Measurements from ENCODE around the gene SLC6A3. TPM values are rescaled to one million over a fixed set of nuclear protein-coding genes. Genes with fewer than 3 reads are reported as not detected.

Gene SLC6A3
- total and polyA plus RNA-seq, 12 donors = 0.04 to 0.19 (median 0.18) TPM; not detected in 9

- Histone ChIP-seq H3K36me3 (no peaks in the 10 kb centered on the region), H3K27ac (no peak overlapping the region), H3K4me3 (no peak overlapping the region), H3K4me1 (peaks cover 0 to 15% (median 7%) of the 10 kb centered on the region in 9 donors), H3K27me3 (peaks cover 0 to 57% (median 28%) of the 10 kb centered on the region in 7 donors), H3K9me3 (peaks cover 0 to 3% (median 0%) of the 10 kb centered on the region in 11 donors)
- WGBS, 2 donors = 79 to 84% methylated on average over 12 of the region's 12 CpGs
- DNase-seq = no peak
- intact Hi-C loops (cut with DNase I) = loop anchor here in 5 of 10 donors (5.0 to 10.0 kb wide), 2 partner anchors 261 to 264 kb away; no protein-coding TSS in a partner anchor
- TF ChIP-seq CTCF (IDR thresholded peaks at IDR 0.05) = no peak
- no peak for ATAC-seq
Observed at GRCh38 chr5:1380910-1381309, 64.3 kb downstream of the SLC6A3 start.

DNA sequence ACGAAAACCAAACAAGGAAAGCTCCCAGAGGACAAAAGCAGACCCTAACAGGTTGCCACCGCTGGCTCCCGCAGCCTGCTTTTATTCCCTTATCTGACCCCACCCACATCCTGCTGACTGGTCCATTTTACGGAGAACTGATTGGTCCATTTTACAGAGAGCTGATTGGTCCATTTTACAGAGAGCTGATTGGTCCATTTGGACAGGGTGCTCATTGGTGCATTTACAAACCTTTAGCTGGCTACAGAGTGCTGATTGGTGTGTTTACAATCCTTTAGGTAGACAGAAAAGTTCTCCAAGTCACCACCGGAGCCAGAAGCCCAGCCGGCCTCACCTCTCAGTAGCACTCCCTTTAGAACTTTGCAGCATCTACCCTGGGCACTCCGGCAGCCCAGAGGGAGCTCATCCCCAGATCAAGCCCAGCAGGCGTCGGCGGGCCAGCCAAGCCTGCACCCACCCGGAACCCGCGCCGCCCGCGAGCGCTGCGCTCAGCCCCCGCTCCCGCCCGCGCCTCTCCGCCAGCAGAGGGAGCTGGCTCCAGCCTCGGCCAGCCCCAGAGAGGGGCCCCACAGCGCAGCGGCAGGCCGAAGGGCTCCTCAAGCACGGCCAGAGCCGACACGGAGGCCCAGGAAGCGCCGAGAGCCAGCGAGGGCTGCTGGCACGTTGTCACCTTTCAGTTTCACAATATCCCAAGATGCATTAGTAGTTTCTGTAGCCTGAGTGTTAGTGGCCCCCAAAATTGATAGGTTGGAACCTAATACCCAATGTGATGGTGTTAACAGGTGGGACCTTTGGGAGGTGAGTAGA is 65.0 kb downstream of the SLC6A3 start:
- intact Hi-C loops (cut with DNase I) = loop anchor here in 5 of 10 donors (5.0 to 10.0 kb wide), 2 partner anchors 262 to 265 kb away; no protein-coding TSS in a partner anchor
- peaks cover 0 to 60% (median 34%) of the 10 kb centered on the region in 7 donors for H3K27me3 ChIP-seq
- H3K27ac ChIP-seq = no peak overlapping the region
- DNase-seq (peak in 1 of 2 donors; percentile 56), ATAC-seq (peak; percentile 70 to 81 (median 78))
- H3K36me3 ChIP-seq = no peaks in the 10 kb centered on the region
- H3K4me1 ChIP-seq = peaks cover 0 to 9% (median 4%) of the 10 kb centered on the region in 9 donors
- TF ChIP-seq CTCF (IDR thresholded peaks at IDR 0.05) = peak in 8 of 9 donors; percentile 47 to 83 (median 70)
- peaks cover 0 to 3% (median 0%) of the 10 kb centered on the region in 11 donors for H3K9me3 ChIP-seq
- WGBS, 2 donors = 21 to 23% methylated on average over 34 of the region's 34 CpGs
- peak overlapping the region in 3 of 10 donors; percentile 8 to 14 (median 10) for H3K4me3 ChIP-seq

- WGBS, 2 donors = 92 to 93% methylated on average over 24 of the region's 24 CpGs
- ATAC-seq = no peak
- TF ChIP-seq CTCF (IDR thresholded peaks at IDR 0.05) = no peak
- no peak for DNase-seq
- Histone ChIP-seq H3K36me3 (no peaks in the 10 kb centered on the region), H3K4me1 (peaks cover 0 to 8% (median 4%) of the 10 kb centered on the region in 9 donors), H3K4me3 (no peak overlapping the region), H3K9me3 (peaks cover 0 to 3% (median 0%) of the 10 kb centered on the region in 11 donors), H3K27me3 (peaks cover 0 to 65% (median 34%) of the 10 kb centered on the region in 7 donors), H3K27ac (no peak overlapping the region)
- intact Hi-C loops (cut with DNase I) = no loop called here
Observed at GRCh38 chr5:1378866-1379659, 66.2 kb downstream of the SLC6A3 start.

GRCh38 chr5:1378096-1378495 is 67.1 kb downstream of the SLC6A3 start:
- no peak overlapping the region for H3K4me3 ChIP-seq
- H3K27me3 ChIP-seq = peaks cover 0 to 65% (median 34%) of the 10 kb centered on the region in 7 donors
- intact Hi-C loops (cut with DNase I) = no loop called here
- H3K27ac ChIP-seq = no peak overlapping the region
- WGBS, 2 donors = 91% methylated on average over 18 of the region's 18 CpGs
- ATAC-seq = no peak
- H3K9me3 ChIP-seq = peaks cover 0 to 3% (median 0%) of the 10 kb centered on the region in 11 donors
- TF ChIP-seq CTCF (IDR thresholded peaks at IDR 0.05) = no peak
- H3K36me3 ChIP-seq = no peaks in the 10 kb centered on the region
- DNase-seq = no peak
- H3K4me1 ChIP-seq = peaks cover 0 to 8% (median 4%) of the 10 kb centered on the region in 9 donors
